Pons (tissue), 1 donor: ENCODE results near the gene RETREG2.
A peak's percentile ranks its signal among the peaks of the same experiment; 100 is the strongest.
"Not testable (repeated sequence)": the region's sequence is repeated elsewhere in the genome, so short reads cannot be mapped to it uniquely, and the experiment has no call there.

Experiments
- DNase-seq: peaks from one replicate; pipeline ENCODE4 v3.0.0-alpha.2; 2016; ENCODE audit warnings: low spot score

The RETREG2 gene

GRCh38 chr2:219197388-219197787, 19.3 kb downstream of the RETREG2 start:
- no peak for DNase-seq

GRCh38 chr2:219198974-219199373, 20.9 kb downstream of the RETREG2 start:
- no peak for DNase-seq

GRCh38 chr2:219199470-219200211, 21.6 kb downstream of the RETREG2 start:
- no peak for DNase-seq

- DNase-seq: peak; percentile 51
These were observed 22.6 kb downstream of the RETREG2 start for GRCh38 chr2:219200502-219201326.

GRCh38 chr2:219201331-219201730, 23.3 kb downstream of the RETREG2 start:
- DNase-seq: not testable (repeated sequence)

GRCh38 chr2:219204425-219205164, 26.5 kb downstream of the RETREG2 start:
- no peak for DNase-seq

GRCh38 chr2:219205165-219205538, 27.1 kb downstream of the RETREG2 start:
- DNase-seq: no peak

- DNase-seq: no peak
These were observed 27.9 kb downstream of the RETREG2 start for GRCh38 chr2:219205981-219206327.

- peak; percentile 94 for DNase-seq
These were observed 28.5 kb downstream of the RETREG2 start, which contains the start of gene ZFAND2B for GRCh38 chr2:219206328-219207133. Gene ZFAND2B, plus strand, starts transcription at chr2:219206782. Its CDS starts 206 bp downstream, at chr2:219206988.

GRCh38 chr2:219207134-219207883, 29.2 kb downstream of the RETREG2 start:
- peak; percentile 65 for DNase-seq

GRCh38 chr2:219207884-219208740, 30.0 kb downstream of the RETREG2 start:
- peak; percentile 28 for DNase-seq

- DNase-seq: no peak
These were observed 31.4 kb downstream of the RETREG2 start for GRCh38 chr2:219209236-219210195.

GRCh38 chr2:219210196-219210885, 32.3 kb downstream of the RETREG2 start:
- no peak for DNase-seq

GRCh38 chr2:219210886-219211362, 32.8 kb downstream of the RETREG2 start:
- no peak for DNase-seq

- DNase-seq: no peak
These were observed 34.9 kb downstream of the RETREG2 start for GRCh38 chr2:219213026-219213415.

GRCh38 chr2:219213486-219214071, 35.5 kb downstream of the RETREG2 start:
- DNase-seq: no peak

- DNase-seq: no peak
These were observed 36.1 kb downstream of the RETREG2 start for GRCh38 chr2:219214141-219214540.

- DNase-seq: no peak
These were observed 36.7 kb downstream of the RETREG2 start for GRCh38 chr2:219214786-219215185.
